Transverse colon (tissue), 3 donors: ENCODE data around the gene PARD6B.

Experiments
- CTCF ChIP-seq, 5 experiments: fragments of 200-600 bp in 3 of 5; fragments of 450-650 bp in 2 of 5; sonication (generic) in 3 of 5; IDR thresholded peaks; 1 replicate in 2 of 5; 2 replicates in 3 of 5; pipeline ENCODE4 v1.5.1; 2016 to 2017; ENCODE audit warnings: antibody characterized with exemption in 5 of 5, inconsistent platforms in 3 of 5, mild to moderate bottlenecking in 2 of 5, moderate library complexity in 1 of 5
- EP300 ChIP-seq: sonication (generic); formaldehyde crosslinking; IDR thresholded peaks from one replicate; pipeline ENCODE4 v1.6.1; 2017; ENCODE audit warnings: antibody characterized with exemption, low read depth
- POLR2A ChIP-seq: fragments of 450-650 bp; IDR thresholded peaks from one replicate; pipeline ENCODE4 v1.6.1; 2016; ENCODE audit warnings: antibody characterized with exemption, mild to moderate bottlenecking, moderate library complexity

DNA sequence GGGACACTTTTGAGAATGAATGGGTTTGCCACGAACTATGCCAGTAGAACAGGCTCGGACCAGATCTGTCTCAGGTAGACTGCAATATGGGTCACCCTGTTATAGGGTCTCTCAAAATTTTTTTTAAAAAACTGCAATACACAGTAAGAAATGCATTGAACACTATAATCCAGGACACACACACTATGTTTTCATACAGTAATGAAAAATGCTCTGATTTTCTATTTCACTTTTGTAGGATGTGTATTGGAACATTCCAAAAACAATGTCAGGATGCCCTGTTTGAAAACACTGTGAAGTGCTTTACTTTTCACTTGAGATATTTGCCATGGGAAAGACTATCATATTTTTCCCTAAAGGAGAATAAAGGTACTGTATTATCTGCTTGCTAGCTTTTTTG is 25.1 kb downstream of the PARD6B start:
- TF ChIP-seq POLR2A (no peak), CTCF (IDR thresholded peaks at IDR 0.05) (no peak), EP300 (no peak)
